Smooth muscle cell of the brain vasculature (primary cell): ENCODE results near the gene SMIM11.
A peak's percentile ranks its signal among the peaks of the same experiment; 100 is the strongest.
"Not testable (repeated sequence)": the region's sequence is repeated elsewhere in the genome, so short reads cannot be mapped to it uniquely, and the experiment has no call there.

Experiments
- DNase-seq: peaks from one replicate; pipeline ENCODE4 v3.0.0-alpha.2; 2012; ENCODE audit warnings: low read depth, low spot score

SMIM11 gene, protein sequence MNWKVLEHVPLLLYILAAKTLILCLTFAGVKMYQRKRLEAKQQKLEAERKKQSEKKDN

DNA sequence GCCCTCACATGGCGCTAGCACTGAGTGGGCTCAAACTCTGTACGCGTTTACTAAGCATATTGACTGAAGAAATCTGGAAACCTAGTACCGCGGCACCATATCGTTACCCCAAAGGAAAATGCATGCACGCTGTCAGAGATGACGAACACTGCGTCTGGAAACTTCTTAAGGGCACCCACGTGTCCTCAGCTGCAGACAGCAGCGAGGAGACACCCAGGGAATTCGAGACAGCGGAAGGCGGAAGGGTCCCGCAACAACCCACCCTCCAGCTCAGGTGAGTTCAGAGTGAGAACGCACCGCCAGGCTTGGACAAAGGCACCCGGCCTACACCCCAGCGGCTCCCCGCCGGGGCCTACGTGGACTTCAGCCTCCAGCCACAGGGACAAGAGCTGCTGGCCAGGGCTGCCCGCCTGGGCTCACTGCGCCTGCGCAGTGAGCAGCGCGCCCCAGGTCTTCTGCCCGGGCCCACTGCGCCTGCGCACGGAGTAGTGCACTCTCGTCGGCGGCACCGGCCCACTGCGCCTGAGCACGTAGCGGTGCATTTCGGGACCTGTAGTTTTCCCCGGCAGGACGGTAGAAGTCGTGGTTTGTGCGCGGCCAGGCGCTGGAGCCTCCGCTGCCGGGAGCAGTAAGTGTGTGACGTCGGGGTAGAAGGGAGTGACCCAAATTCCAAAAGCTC is at the start of gene SMIM11:
Gene SMIM11 (plus strand): TSS at position 568 of the 679 bp plus-strand sequence. CDS start 3,998 bp downstream, outside the sequence.
- not testable (repeated sequence) for DNase-seq

DNA sequence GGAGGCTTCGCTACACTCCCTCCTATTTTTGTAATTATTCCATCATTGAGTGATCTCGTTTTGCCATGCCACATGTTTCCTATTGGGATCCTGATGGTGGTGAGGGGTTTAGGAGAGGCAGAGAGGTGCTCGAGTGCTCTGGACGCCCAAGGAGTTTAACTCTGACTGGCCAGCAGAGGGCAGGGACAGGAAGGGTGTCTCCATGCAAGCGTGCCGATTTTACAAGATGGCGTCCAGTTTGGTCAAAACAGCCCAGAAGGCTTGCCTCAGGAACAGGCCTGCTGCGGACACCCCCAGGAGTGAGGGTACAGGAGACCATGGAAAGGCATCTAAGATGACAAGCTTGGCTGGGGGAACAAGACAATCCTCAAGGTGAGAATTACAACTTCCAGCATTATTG is 45.3 kb upstream of the SMIM11 start:
- DNase-seq, result no peak

DNA sequence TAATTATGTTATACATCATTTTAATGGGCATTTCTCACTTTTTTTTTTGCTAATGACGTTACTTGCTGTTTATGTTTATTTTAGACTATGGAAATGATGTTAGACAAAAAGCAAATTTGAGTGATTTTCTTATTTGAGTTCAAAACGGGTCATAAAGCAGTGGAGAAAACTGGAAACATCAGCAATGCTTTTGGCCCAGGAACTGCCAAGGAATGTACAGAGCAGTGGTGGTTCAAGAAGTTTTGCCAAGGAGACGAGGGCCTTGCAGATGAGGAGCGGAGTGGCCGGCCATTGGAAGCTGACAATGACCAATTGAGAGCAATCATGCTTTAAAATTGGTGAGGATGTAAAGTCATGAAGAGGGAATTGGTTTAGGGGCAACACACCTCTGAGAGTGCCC is 43.6 kb upstream of the SMIM11 start:
- no peak for DNase-seq

DNA sequence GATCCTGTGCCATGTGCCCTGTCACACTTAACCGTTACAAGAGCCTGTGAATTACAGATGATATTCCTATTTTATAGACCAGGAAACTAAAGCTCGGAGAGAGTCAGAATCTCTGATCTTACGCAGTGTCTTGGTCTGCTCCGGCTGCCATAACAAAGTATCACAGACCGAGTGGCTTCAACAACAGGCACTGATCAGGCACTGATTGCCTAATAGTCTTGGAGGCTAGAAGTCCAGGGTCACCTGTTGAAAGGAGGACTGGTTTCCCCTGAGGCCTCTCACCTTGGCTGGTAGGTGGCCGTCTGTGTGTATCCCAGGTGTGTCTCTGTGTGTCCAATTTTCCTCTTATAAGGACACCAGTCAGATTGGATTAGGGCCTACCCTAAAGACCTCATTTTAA is 43.0 kb upstream of the SMIM11 start:
- no peak for DNase-seq

DNA sequence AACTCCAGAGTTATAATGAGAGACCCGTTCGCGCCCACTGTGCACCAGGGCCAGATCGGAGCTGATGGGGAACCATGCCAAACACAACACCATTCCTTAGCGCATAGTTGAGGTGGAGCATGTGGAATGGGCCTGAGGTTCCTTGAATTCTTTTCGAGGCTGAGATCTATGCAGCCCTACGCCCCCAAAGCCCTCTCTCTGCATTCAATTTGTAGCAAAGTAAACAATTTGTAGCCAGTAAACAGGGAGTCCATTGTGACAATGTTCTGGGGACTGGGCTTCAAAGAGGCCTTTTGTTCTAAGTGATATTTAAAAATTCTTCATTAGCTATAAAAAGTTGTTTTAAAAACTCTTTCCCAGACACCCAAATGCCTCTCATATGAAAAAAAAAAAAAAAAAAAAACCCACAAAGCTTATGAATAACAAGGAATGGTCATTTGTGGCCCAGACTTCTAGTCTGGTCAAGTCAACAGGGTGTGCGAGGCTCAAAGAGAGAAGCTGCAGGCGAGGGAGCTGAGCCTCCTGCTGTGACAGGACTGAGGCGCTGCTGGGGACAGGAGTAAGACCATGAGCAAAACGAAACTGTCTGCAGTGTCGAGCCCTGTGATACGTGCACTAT is 42.1 kb upstream of the SMIM11 start:
- no peak for DNase-seq

DNA sequence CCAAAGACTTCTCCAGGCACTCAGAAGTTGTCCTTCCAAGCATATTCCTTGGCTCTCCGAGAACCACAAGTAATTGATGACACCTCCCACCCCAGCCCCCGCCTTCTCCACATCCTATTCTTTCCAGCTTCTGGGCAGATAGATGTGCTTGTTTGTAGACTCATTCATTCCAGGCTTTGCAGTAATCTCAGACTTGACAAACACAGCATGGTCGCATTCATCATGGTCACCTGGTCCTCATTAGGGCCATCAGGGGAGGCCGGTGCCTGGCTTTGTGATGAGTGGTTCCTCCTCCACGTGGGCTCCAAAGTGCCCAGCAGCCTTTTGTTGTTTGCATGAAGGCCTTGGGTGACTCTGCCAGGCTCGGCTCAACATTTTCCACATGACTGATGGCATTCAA is 40.0 kb upstream of the SMIM11 start:
- no peak for DNase-seq

DNA sequence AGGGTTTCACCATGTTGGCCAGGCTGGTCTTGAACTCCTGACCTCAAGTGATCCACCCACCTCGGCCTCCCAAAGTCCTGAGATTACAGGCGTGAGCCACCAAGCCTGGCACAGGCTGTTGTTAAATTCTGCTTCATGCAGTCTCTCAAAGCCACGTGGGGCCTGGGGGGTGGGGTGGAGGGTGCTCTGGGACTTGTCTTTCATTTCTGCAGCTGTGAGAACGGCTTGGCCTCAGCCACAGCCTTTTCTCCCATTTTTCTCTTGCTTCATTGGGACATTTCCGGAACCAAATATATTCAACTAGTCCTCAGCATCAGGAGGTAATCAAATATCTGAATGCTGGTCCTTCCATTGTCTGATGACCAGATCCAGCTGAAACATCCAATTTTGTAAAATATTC is 39.1 kb upstream of the SMIM11 start:
- no peak for DNase-seq

DNA sequence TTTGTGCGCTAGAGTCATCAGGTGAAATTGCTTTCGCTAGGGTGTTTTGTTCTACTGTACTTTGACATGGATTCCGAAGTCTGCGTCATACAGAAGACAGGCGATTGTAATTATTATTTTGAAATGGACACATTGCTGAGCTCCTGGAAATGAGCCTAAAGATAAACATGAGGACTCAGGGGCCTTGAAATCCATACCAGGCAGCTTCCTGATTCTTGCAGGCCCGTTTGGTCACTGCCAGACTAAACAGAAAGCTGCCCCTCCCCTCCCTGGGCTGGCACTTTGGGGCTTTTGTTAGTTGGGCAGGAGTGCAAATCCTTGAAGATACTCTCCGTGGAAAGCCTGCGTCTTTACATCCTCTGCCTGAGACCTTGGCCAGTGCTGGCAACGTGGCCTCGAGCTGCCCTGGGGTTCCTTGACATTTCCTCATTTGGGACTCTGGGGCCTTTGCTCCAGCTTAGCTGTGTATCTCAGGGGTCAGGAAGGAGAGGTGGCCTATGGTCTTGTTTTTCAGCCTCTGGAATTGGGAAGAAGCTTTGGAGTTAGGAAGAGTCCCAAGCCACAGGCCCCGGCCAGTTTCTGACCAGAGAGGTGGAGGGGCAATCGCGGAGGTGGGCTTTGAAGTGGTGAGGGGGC is 38.4 kb upstream of the SMIM11 start:
- no peak for DNase-seq

DNA sequence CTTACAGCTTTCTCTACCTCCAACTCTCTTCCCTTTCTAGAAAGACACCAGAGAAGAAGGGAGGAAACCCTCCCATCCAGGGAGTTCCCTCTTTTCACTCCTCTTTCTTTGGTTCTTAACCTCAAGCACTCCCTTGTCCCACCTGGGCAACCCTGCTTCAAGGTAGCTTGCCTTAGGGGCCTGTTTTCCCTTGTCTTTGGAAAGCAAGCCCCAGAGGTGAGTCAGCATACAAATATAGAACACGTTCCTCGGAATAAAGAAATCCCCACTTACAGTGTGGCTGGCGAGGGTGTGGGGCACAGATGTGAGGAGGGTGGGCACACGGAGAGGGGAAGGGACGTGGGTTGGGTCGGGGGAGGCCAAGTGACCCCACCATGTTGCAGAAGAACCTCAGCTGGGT is 37.6 kb upstream of the SMIM11 start:
- no peak for DNase-seq

DNA sequence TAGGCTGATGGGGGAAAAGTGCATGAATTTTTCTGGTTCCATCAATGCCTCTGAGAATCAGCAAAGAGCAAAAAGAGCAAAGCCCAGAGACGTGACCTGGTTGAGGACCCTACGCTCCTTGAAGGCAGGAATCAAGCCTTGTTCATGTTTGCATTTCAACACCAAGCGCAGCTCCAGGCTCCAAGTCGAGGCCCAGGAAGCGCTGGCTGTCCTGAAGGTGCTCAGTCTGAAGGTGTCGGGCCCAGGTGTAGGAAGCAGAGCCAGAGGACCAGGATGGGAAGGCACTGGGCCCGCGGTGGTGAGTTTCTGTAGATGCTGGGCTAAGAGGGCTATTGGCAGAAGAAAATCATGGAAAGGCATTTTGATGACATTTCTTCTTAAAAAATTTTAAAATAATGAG is 37.1 kb upstream of the SMIM11 start:
- DNase-seq, result no peak

DNA sequence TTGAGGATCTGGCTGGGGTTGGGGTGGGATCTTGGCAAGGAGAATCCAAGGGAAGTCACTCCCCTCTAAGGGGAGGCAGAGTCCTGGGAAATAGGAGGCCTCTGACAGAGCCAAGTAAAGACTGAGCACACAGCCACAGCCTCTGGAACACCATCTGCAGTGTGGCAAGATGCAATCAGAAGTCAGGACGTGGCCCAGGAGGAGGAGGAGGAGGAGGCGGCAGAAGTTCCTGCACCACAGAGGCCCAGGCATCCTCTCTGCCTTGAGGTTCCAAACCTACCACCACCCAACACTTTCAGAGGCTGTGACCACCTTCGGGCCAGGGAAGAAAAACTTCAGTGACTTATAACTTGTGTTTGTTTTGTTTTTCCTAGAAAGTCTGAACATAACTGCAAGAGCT is 35.2 kb upstream of the SMIM11 start:
- no peak for DNase-seq

DNA sequence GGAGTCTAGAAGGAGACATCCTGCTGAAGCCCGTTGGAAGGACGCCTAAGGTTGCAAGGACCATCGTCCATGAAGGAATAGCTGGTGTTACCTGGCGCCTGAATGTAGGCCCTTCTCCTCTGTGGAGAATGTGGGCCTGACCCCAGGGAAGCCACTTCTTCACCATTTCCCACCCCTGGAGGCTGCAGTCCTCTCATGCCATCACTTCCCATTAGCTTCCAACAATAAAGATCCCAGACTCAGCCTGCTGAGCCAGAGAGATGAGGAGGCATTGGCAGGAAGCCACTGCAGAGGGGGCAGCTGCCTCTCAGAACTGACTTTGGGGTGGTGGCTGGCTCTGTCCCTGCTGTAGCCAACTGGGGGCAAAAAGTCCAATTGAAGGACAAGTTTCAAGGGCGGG is 32.8 kb upstream of the SMIM11 start:
- no peak for DNase-seq

DNA sequence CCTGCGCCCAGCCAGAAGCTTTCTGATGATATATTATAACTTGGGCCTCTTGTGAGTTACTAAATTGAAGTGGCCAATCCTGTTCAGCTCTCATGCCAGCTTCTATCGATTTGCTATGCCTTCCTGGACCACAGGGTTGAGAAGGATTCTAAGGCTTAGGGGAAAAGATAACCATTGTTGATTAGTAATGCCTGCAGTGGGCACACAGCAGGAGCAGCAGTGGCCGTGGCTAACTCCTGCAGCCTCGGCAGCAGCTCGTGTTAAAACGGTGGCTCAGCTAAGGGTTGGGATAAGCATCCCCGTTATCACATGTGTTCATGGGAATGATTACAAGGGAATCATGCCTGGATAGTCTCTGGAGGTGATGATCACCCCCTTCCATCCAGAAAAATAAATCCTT is 32.0 kb upstream of the SMIM11 start:
- DNase-seq, result no peak

DNA sequence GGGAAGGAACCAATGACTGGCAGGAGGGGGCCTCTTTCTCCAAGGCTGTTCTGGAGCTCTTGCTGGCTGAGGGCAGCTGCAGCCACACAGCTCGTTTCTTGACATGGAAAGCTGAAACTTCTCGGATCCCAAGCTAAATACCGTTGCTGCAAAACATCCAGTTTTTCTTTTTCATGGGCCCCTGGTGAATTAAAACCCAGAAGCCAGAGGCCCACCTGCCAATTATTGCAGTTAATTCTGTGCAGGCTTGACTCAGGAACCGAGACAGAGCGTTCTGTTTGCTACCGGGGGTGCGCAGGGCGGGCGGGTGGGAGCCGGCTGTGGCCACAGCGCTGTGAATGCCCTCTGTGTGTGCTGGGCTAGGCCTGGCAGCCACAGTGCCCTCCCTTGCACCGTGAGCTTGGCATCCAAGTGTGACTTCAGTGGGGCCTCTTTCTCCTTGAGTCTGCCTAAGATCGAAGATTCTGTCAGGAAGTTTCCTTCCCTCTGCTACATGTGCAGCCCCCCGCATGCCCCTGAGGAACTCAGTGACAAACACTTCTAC is 31.4 kb upstream of the SMIM11 start:
- no peak for DNase-seq

DNA sequence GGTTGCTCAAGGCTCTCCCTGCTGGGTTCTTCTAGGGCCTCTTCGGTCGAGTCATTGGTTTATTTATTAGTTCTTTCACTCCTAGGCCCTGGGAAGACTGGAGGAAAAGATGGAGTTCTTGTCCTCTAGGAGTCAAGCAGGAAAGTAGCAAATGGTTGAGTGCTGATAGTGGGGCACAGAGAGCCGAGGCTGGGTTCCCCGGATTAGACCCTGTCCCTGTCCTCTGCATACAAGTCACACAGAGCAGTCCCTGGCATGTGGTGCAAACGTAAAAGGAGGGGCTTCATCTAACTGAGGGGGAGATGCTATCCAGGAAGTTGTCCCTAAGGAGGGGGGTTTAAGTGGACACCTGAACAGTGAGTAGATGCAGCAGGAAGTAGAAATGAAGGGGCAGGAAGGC is 30.7 kb upstream of the SMIM11 start:
- DNase-seq, result no peak

DNA sequence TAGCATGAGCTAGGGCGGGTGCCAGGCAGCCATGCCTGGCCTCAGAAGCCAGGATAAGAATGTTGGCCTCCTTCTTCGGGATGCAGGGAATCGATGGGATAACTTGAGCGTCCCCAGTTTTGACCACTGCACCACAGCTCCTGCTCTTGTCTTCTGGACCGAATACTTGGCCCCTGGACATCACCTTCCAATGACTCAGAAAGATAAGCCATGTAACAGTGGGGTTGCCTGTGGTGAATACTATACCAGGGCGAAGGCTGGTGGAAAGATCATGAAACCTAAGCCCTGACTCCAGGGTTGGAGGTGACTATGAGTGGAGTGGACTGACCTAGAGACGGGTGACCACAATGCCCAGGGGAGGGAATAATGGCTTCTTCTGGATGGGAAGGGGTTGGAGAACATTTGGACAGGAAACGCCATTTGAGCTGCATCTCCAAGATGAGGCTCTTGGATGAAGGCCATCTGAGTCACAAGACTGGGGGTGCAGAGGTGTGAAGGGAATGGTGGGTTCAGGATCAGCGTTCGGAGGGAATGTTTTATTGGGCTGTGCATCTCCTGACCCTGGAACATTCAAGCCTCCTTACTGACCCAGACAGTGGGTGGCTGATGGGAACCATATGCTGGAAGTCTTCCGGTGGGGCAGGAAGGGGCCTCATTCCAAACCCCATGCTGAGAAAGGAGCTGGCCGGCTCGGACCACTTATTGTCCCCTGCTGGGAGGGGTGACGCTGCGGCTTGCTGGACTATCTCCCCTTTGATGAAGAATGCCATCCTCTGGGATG is 30.0 kb upstream of the SMIM11 start:
- peak; percentile 81 for DNase-seq

DNA sequence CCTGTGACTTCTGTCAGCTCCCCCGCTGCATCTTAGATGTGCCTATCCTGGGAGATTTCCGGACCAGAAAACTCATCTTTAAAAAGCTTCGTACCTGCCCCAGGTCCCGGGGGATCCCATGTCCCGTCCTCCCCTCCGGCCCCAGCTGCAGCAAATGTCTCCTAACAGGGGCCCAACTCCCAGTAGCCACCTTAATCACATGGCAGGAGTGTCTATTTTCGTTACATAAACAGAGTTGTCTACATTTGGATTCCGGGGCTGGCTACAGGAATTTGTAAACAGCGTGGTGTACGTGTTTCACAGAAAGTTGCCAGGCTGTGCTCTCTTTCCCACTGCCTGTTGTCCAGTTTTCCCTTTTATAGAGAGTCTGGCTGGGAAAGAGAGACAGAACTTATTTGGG is 29.4 kb upstream of the SMIM11 start:
- DNase-seq, result peak; percentile 63

DNA sequence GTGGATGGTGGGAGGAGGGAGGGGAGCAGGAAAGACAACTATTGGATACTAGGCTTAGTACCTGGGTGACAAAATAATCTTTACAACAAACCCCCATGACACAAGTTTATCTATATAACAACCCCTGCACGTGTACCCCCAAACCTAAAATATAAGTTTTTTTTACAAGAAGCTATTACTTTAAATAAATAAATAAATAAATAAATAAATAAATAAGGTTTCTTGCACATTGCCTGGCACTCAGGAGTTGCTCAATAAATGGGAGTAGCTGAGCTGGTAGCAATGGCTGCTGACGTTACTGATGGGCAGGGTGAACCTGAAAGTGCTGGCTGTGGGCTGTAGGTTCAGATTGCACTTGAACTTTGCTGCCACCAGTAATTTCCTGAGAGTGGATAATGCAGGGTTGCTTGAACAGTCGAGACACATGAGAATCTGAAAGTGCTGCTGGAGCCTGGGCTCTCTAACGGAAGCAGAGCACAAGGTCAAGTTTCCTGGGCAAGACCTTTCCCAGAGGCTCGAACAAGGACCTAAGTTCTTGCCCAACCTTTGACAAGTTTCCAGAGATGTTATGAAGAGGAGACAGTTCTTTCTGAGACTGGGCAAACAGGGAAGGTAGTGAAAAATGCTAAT is 26.3 kb upstream of the SMIM11 start:
- DNase-seq, result no peak

DNA sequence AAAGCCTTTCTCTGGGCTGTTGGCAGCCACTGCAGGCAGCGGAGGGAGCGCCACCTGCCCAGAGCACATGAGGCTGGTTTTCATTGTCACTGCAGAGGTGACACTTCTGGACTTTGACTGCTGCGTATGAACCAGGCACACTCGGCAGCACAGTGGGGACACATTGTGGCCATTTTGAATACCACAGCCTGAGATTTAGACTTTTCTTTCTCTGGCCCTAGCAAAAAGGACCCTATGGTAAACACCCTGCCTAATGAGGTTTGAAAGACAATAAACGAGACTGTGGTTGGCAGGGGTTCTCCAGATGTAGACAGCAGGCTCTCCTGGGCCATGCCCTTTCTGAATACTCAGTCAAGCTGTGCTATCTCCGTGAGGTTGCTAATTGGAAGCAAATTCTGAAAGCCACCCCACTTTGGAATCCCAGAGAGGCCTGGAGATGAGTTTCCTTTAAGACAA is 23.5 kb upstream of the SMIM11 start:
- no peak for DNase-seq

DNA sequence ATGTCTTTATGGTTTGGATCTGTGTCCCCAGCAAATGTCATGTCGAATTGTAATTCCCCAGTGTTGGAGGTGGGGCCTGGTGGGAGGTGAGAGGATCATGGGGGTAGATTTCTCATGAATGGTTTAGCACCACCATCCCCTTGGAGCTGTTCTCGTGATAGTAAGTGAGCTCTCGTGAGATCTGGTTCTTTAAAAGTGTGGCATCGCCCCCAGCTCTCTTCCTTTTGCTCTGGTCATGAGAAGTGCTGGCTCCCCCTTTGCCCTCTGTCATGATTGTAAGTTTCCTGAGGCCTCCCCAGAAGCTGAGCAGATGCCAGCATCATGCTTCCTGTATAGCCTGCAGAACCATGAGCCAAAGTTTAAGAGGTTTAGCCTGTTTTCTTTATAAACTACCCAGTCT is 22.8 kb upstream of the SMIM11 start:
- DNase-seq, result no peak

DNA sequence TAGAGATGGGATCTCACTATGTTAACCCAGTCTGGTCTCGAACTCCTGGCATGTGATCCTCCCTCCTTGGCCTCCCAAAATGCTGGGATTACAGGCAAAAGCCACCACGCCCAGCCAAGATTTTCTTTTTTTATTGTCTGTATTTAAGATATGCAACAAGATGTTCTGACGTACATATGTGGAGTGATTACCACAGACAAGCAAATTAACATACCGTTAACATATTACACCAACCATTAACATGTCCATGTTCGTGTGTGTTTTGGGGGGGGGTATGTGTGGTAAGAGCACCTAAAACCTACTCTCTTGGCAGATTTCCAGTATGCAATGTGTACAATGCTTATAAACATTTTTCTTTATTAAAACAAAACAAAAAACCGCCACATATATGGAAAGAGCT is 22.1 kb upstream of the SMIM11 start:
- no peak for DNase-seq
